HepG2 (cell line): Measurements from ENCODE around the gene SLC27A1. TPM values are rescaled to one million over a fixed set of nuclear protein-coding genes. Genes with fewer than 3 reads are reported as not detected.

Experiments
- ARID5B ChIP-seq: IDR thresholded peaks from 2 replicates; pipeline ENCODE4 v1.4.0; 2020; ENCODE audit warnings: mild to moderate bottlenecking, missing genetic modification reagents
- CENPT ChIP-seq: sonication (generic); formaldehyde crosslinking; IDR thresholded peaks from 2 replicates; pipeline ENCODE4 v1.8.0; 2022; ENCODE audit warnings: low read depth, mild to moderate bottlenecking, moderate library complexity, missing genetic modification reagents
- DMAP1 ChIP-seq: IDR thresholded peaks from 2 replicates; pipeline ENCODE4 v1.6.1; 2016
- EP300 ChIP-seq, 3 experiments: sonication (generic) in 1 of 3; formaldehyde crosslinking in 1 of 3; IDR thresholded peaks; 2 replicates each; pipeline versions ENCODE4 v1.5.1 to v1.6.1; 2011 to 2020; ENCODE audit warnings: low read depth in 2 of 3, low read length in 2 of 3, borderline replicate concordance in 1 of 3, improper control_type of control experiment in 1 of 3, mild to moderate bottlenecking in 1 of 3, missing genetic modification reagents in 1 of 3, moderate library complexity in 1 of 3
- FOSL2 ChIP-seq: sonication (generic); formaldehyde crosslinking; IDR thresholded peaks from 2 replicates; pipeline ENCODE4 v1.4.0; 2020; ENCODE audit warnings: missing genetic modification reagents
- HNRNPL ChIP-seq: fragments of 200-400 bp; formaldehyde crosslinking; IDR thresholded peaks from 2 replicates; pipeline ENCODE4 v1.6.1; 2017; ENCODE audit warnings: mild to moderate bottlenecking, low read depth, low read length
- HOXD1 ChIP-seq: sonication (generic); formaldehyde crosslinking; IDR thresholded peaks from 2 replicates; pipeline ENCODE4 v1.5.0; 2020; ENCODE audit warnings: missing genetic modification reagents
- MEF2D ChIP-seq: sonication (generic); formaldehyde crosslinking; IDR thresholded peaks from 2 replicates; pipeline ENCODE4 v1.5.1; 2020; ENCODE audit warnings: mild to moderate bottlenecking, missing genetic modification reagents
- MYPOP ChIP-seq: sonication (generic); formaldehyde crosslinking; IDR thresholded peaks from 2 replicates; pipeline ENCODE4 v1.8.1; 2023; ENCODE audit warnings: mild to moderate bottlenecking, moderate library complexity, missing genetic modification reagents
- SOX6 ChIP-seq, 2 experiments: fragments of 450-650 bp in 1 of 2; sonication (generic) in 1 of 2; formaldehyde crosslinking in 1 of 2; IDR thresholded peaks; 2 replicates each; pipeline versions ENCODE4 v1.4.0 to v1.6.1; 2017 to 2020; ENCODE audit warnings: antibody characterized with exemption in 1 of 2, mild to moderate bottlenecking in 1 of 2, missing genetic modification reagents in 1 of 2
- TFDP1 ChIP-seq: IDR thresholded peaks from 2 replicates; pipeline ENCODE4 v1.6.1; 2016; ENCODE audit warnings: missing compliant biosample characterization, missing genetic modification reagents, borderline replicate concordance
- TSC22D2 ChIP-seq: sonication (generic); formaldehyde crosslinking; IDR thresholded peaks from 2 replicates; pipeline ENCODE4 v1.5.1; 2020; ENCODE audit warnings: missing genetic modification reagents, mild to moderate bottlenecking, borderline replicate concordance
- ZFP1 ChIP-seq: IDR thresholded peaks from 2 replicates; pipeline ENCODE4 v1.6.1; 2016
- ZNF430 ChIP-seq: sonication (generic); formaldehyde crosslinking; IDR thresholded peaks from 2 replicates; pipeline ENCODE4 v1.9.0; 2021; ENCODE audit warnings: mild to moderate bottlenecking, missing genetic modification reagents
- ZNF451 ChIP-seq: sonication (generic); formaldehyde crosslinking; IDR thresholded peaks from 2 replicates; pipeline ENCODE4 v1.5.0; 2020; ENCODE audit warnings: mild to moderate bottlenecking, missing genetic modification reagents
- ZNF687 ChIP-seq: sonication (generic); formaldehyde crosslinking; IDR thresholded peaks from 2 replicates; pipeline ENCODE4 v1.5.1; 2020; ENCODE audit warnings: mild to moderate bottlenecking, missing genetic modification reagents, moderate library complexity
- ZSCAN31 ChIP-seq: sonication (generic); formaldehyde crosslinking; IDR thresholded peaks from 2 replicates; pipeline ENCODE4 v1.5.0; 2020; ENCODE audit warnings: low read depth, mild to moderate bottlenecking, missing genetic modification reagents
- polyA plus RNA-seq, 8 experiments: library from polyadenylated mRNA; depleted of rRNA in 3 of 8; stranded (reverse) in 7 of 8; unstranded in 1 of 8; fragments of >200 nt; fragmentation: Illumina TruSeq in 4 of 8; extraction: Trizol in 4 of 8; gene quantifications; 2 replicates each; pipeline versions ENCODE4 v1.2.1 to v1.2.3, GENCODE V29; 2011 to 2016; ENCODE audit warnings: low read depth in 4 of 8, missing spikeins in 1 of 8, mixed read lengths in 1 of 8; ENCODE audit not compliant: insufficient read depth in 1 of 8
- total RNA-seq, 5 experiments: library from RNA; depleted of rRNA; stranded (reverse); fragments of >200 nt; fragmentation: Illumina TruSeq; extraction: Trizol; gene quantifications; 2 replicates each; pipeline ENCODE4 v1.2.3, GENCODE V29; 2016; ENCODE audit warnings: low read depth in 1 of 5

SLC27A1 gene
- total and polyA plus RNA-seq, 2 of the 13 experiments (the other 11 are each of a cell fraction or from before 2014, with no cell fraction given): 4.1 to 8.8 TPM

- TF ChIP-seq ARID5B (CRISPR knock-in tag): peak; percentile 59
- no peak for TF ChIP-seq CENPT (CRISPR knock-in tag)
- peak; percentile 37 for TF ChIP-seq FOSL2 (CRISPR knock-in tag)
- no peak for TF ChIP-seq SOX6 (IDR thresholded peaks at IDR 0.05)
- peak; percentile 55 for TF ChIP-seq SOX6 (CRISPR knock-in tag; IDR thresholded peaks at IDR 0.05)
- TF ChIP-seq ZSCAN31: 0 out of 2 replicates have a peak, but pooled peaks have one; percentile 49
- TF ChIP-seq EP300 (IDR thresholded peaks at IDR 0.05; ENCODE audit: low read depth in 2 of 2, low read length in 2 of 2): peak in 1 of 2 experiments; percentile 52; a peak in 2 of 4 replicates
- peak; percentile 64 for TF ChIP-seq EP300 (CRISPR knock-in tag; IDR thresholded peaks at IDR 0.05; ENCODE audit: borderline replicate concordance)
- peak; percentile 41; the same call in 1 of the 2 replicates for TF ChIP-seq DMAP1
- peak; percentile 95 for TF ChIP-seq ZNF687 (CRISPR knock-in tag)
- TF ChIP-seq ZFP1 (CRISPR knock-in tag): 0 out of 2 replicates have a peak, but pooled peaks have one; percentile 19
- TF ChIP-seq TSC22D2: no peak
- no peak for TF ChIP-seq HOXD1 (CRISPR knock-in tag)
- TF ChIP-seq ZNF430 (CRISPR knock-in tag): 0 out of 2 replicates have a peak, but pooled peaks have one; percentile 51
- TF ChIP-seq ZNF451 (CRISPR knock-in tag): peak; percentile 21; the same call in 1 of the 2 replicates
- peak; percentile 95 for TF ChIP-seq MEF2D (CRISPR knock-in tag)
- TF ChIP-seq MYPOP (CRISPR knock-in tag): 0 out of 2 replicates have a peak, but pooled peaks have one; percentile 24
- 0 out of 2 replicates have a peak, but pooled peaks have one; percentile 7 for TF ChIP-seq TFDP1 (CRISPR knock-in tag)
- TF ChIP-seq HNRNPL: peak; percentile 96
Observed at GRCh38 chr19:17475541-17476115, 5.3 kb downstream of the SLC27A1 start (continued).
